ENCODE measurements around the gene MREG.
A peak's percentile ranks its signal among the peaks of the same experiment; 100 is the strongest.

The MREG gene

DNA sequence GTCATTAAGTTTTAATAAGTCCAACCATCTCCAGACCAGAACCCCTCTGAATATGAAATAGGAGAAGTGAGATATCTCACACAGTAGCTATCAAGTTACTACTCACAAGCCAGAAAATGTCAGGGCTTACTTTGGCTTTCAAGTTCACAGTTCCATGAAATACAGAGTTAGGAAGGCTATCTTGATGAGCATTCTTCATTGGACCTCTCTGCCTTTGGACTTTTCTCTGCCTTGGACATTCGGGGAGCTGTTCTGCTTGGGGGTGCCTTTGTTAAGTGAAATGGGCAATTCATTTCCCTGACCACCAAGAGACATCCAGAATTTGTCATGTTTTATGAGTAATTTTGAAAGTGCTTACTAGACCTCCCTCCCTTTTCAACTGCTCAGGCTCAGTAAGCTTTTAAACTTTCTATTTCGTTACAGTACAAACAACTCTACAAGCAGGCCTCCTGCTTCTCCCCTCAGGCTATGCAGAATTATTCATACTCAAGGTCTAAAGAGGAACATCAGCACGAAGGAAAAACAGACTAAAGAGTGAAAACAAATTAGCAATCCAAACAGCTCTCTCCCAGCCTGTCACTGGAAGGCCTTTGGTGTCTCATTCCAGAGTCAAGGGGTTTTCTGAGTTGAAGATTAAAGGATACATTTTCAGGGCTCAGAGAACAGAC is 95.3 kb downstream of the MREG start:
- Histone ChIP-seq H3K4me2 (ENCODE audit: low read depth, low read length) (peak overlapping the region; percentile 49), H3K36me3 (replicated peaks; ENCODE audit: insufficient read depth, low read length) (no peaks in the 10 kb centered on the region), H3K4me1 (ENCODE audit: low read length) (peaks cover 52% of the 10 kb centered on the region), H3K9ac (ENCODE audit: low read length) (peak overlapping the region; percentile 16; the same call in 1 of the 2 replicates), H2AFZ (ENCODE audit: low read length) (peak overlapping the region; percentile 42; the same call in 1 of the 2 replicates), H3K27ac (ENCODE audit: low read length) (peak overlapping the region; percentile 64), H3K9me3 (replicated peaks; ENCODE audit: insufficient read depth, low read length) (no peaks in the 10 kb centered on the region), H3K27me3 (replicated peaks; ENCODE audit: insufficient read depth, low read length) (no peaks in the 10 kb centered on the region), H3K79me2 (ENCODE audit: low read length) (no peaks in the 10 kb centered on the region), H3K9me2 (replicated peaks; ENCODE audit: insufficient read depth, low read length) (no peaks in the 10 kb centered on the region), H3F3A (ENCODE audit: insufficient read depth, low read length) (peaks cover 39% of the 10 kb centered on the region), H4K20me1 (ENCODE audit: insufficient read depth, low read length) (no peaks in the 10 kb centered on the region), H3K4me3 (ENCODE audit: low read length) (peak overlapping the region; percentile 21; the same call in 1 of the 2 replicates)
- TF ChIP-seq EZH2phosphoT487 (IDR thresholded peaks at IDR 0.05; ENCODE audit: low read length) (no peak), EZH2 (optimal IDR thresholded peaks at IDR 0.05; ENCODE audit: low read depth, low read length) (no peak)
- TF ChIP-seq, protein P1, sequence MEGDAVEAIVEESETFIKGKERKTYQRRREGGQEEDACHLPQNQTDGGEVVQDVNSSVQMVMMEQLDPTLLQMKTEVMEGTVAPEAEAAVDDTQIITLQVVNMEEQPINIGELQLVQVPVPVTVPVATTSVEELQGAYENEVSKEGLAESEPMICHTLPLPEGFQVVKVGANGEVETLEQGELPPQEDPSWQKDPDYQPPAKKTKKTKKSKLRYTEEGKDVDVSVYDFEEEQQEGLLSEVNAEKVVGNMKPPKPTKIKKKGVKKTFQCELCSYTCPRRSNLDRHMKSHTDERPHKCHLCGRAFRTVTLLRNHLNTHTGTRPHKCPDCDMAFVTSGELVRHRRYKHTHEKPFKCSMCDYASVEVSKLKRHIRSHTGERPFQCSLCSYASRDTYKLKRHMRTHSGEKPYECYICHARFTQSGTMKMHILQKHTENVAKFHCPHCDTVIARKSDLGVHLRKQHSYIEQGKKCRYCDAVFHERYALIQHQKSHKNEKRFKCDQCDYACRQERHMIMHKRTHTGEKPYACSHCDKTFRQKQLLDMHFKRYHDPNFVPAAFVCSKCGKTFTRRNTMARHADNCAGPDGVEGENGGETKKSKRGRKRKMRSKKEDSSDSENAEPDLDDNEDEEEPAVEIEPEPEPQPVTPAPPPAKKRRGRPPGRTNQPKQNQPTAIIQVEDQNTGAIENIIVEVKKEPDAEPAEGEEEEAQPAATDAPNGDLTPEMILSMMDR (IDR thresholded peaks at IDR 0.05; ENCODE audit: low read length), result no peak
- peak; percentile 73 for DNase-seq

DNA sequence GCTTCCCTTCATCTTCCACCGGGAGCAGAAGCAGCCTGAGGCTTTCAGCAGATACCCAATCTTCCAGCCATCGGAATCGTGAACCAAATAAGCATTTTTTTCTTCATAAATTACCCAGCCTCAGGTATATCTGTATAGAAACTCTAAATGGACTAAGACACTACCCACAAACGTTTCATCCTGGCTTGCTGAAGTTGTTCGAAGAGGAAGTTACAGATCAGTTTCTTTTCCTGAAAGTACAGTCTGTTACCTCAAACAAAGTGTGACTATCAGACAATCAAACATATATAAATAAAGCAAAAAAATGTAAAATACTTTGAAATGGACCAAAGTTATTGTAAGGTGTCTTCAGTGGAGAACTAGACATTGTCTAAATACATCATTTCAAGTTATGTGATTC is 97.9 kb downstream of the MREG start:
- DNase-seq, result no peak
- Histone ChIP-seq H3K79me2 (ENCODE audit: low read length) (no peaks in the 10 kb centered on the region), H2AFZ (ENCODE audit: low read length) (no peak overlapping the region), H3K4me1 (ENCODE audit: low read length) (peaks cover 72% of the 10 kb centered on the region), H3K9me2 (replicated peaks; ENCODE audit: insufficient read depth, low read length) (no peaks in the 10 kb centered on the region), H3K4me3 (ENCODE audit: low read length) (no peak overlapping the region), H3K36me3 (replicated peaks; ENCODE audit: insufficient read depth, low read length) (no peaks in the 10 kb centered on the region), H3K9ac (ENCODE audit: low read length) (no peak overlapping the region), H3K27me3 (replicated peaks; ENCODE audit: insufficient read depth, low read length) (no peaks in the 10 kb centered on the region), H4K20me1 (ENCODE audit: insufficient read depth, low read length) (no peaks in the 10 kb centered on the region), H3K4me2 (ENCODE audit: low read depth, low read length) (no peak overlapping the region), H3K27ac (ENCODE audit: low read length) (peak overlapping the region; percentile 93; the same call in 1 of the 2 replicates), H3K9me3 (replicated peaks; ENCODE audit: insufficient read depth, low read length) (no peaks in the 10 kb centered on the region), H3F3A (ENCODE audit: insufficient read depth, low read length) (peaks cover 41% of the 10 kb centered on the region)
- TF ChIP-seq, protein P1 (IDR thresholded peaks at IDR 0.05; ENCODE audit: low read length), result no peak
- no peak for TF ChIP-seq EZH2 (optimal IDR thresholded peaks at IDR 0.05; ENCODE audit: low read depth, low read length)
- no peak for TF ChIP-seq EZH2phosphoT487 (IDR thresholded peaks at IDR 0.05; ENCODE audit: low read length)

DNA sequence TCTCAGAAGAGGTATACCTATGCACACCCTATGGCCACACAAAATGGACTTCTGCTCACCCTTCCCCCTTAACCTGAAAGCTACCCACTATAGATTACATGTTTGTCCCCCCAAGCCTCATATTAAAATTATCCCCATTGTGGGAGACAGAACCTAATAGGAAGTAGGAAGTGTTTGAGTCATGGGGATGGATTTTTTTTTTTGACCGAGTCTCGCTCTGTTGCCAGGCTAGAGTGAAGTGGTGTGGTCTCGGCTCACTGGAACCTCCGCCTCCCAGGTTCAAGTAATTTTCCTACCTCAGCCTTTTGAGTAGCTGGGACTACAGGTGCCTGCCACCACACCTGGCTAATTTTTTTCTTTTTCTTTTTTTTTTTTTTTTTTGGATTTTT is 98.6 kb downstream of the MREG start:
- TF ChIP-seq, protein P1 (IDR thresholded peaks at IDR 0.05; ENCODE audit: low read length), result no peak
- TF ChIP-seq EZH2phosphoT487 (IDR thresholded peaks at IDR 0.05; ENCODE audit: low read length), result no peak
- no peak for TF ChIP-seq EZH2 (optimal IDR thresholded peaks at IDR 0.05; ENCODE audit: low read depth, low read length)
- DNase-seq, result no peak
- no peaks in the 10 kb centered on the region for H3K27me3 ChIP-seq (replicated peaks; ENCODE audit: insufficient read depth, low read length)
- no peak overlapping the region for H2AFZ ChIP-seq (ENCODE audit: low read length)
- no peaks in the 10 kb centered on the region for H3K36me3 ChIP-seq (replicated peaks; ENCODE audit: insufficient read depth, low read length)
- no peaks in the 10 kb centered on the region for H3K9me2 ChIP-seq (replicated peaks; ENCODE audit: insufficient read depth, low read length)
- H3K9ac ChIP-seq (ENCODE audit: low read length), result peak overlapping the region; percentile 32
- peak overlapping the region; percentile 44 for H3K4me2 ChIP-seq (ENCODE audit: low read depth, low read length)
- H4K20me1 ChIP-seq (ENCODE audit: insufficient read depth, low read length), result no peaks in the 10 kb centered on the region
- peak overlapping the region; percentile 93 for H3K27ac ChIP-seq (ENCODE audit: low read length)
- no peaks in the 10 kb centered on the region for H3K9me3 ChIP-seq (replicated peaks; ENCODE audit: insufficient read depth, low read length)
- H3K4me1 ChIP-seq (ENCODE audit: low read length), result peaks cover 65% of the 10 kb centered on the region
- peaks cover 41% of the 10 kb centered on the region for H3F3A ChIP-seq (ENCODE audit: insufficient read depth, low read length)
- 0 out of 2 replicates have a peak overlapping the region, but pooled peaks have one; percentile 21 for H3K4me3 ChIP-seq (ENCODE audit: low read length)
- no peaks in the 10 kb centered on the region for H3K79me2 ChIP-seq (ENCODE audit: low read length)

Measured in MM.1S (cell line).